Colonic mucosa (tissue), 4 donors: ENCODE measurements around the gene KCTD6. TPM values are rescaled to one million over a fixed set of nuclear protein-coding genes. Genes with fewer than 3 reads are reported as not detected.

ENCODE experiments used
- DNase-seq: peaks from one replicate; pipeline ENCODE4 v3.0.0-alpha.2; 2020
- H3K27ac ChIP-seq: fragments of 200-600 bp; one replicate; pipeline ENCODE4 v1.8.0; 2021
- H3K27me3 ChIP-seq: fragments of 200-600 bp; one replicate; pipeline ENCODE4 v1.8.0; 2021
- H3K36me3 ChIP-seq: fragments of 200-600 bp; one replicate; pipeline ENCODE4 v1.8.0; 2021
- H3K4me1 ChIP-seq: fragments of 200-600 bp; one replicate; pipeline ENCODE4 v1.8.0; 2021; ENCODE audit warnings: mild to moderate bottlenecking
- H3K4me3 ChIP-seq: fragments of 200-600 bp; one replicate; pipeline ENCODE4 v1.8.0; 2021
- H3K9ac ChIP-seq, 2 donors: one replicate each; pipeline ENCODE4 v1.7.0; 2013; ENCODE audit warnings: control low read depth in 2 of 2, low read depth in 2 of 2, low read length in 2 of 2
- H3K9me3 ChIP-seq: fragments of 200-600 bp; one replicate; pipeline ENCODE4 v1.8.0; 2021
- intact Hi-C: fragments of 100-400 bp; cut with DNase I; formaldehyde crosslinking; loops from one replicate; pipeline ENCODE4 v1.14.1; 2022
- total RNA-seq, 2 donors: library from RNA; stranded (reverse); fragmentation: NEBNext Ultra II Directional in 1 of 2; extraction: Animal tissue kit (Norgen Biotek cat#: 25700) in 1 of 2; gene quantifications; one replicate each; pipeline ENCODE4 v1.2.1, GENCODE V29; 2021
- TF ChIP-seq, protein P1 (sequence below): fragments of 200-600 bp; IDR thresholded peaks from one replicate; pipeline ENCODE4 v1.8.0; 2022; ENCODE audit warnings: antibody characterized with exemption, mild to moderate bottlenecking
- donor health status: healthy.
- donor health status: DM: no; HTN: no; CAD: no.
- donor health status: DM: no; HTN: no; CAD: no.

The KCTD6 gene
- total RNA-seq, 2 donors from 2014 or later, result 8.1 to 10.2 TPM

DNA sequence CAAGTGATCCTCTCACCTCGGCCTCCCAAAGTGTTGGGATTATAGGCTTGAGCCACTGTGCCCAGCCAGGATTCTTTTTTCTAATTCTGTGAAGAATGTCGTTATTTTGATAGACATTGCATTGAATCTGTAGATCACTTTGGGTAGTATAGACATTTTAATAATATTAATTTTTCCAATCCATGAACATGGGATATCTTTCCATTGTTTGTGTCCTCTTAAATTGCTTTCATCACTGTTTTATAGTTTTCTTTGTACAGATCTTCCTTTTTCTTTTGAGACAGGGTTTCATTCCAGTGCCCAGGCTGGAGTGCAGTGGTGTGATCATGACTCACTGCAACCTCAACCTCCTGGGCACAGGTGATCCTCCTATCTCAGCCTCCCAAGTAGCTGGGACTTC lies 11.6 kb upstream of the KCTD6 start:
- intact Hi-C loops, result no loop called here
- no peak overlapping the region for H3K9ac ChIP-seq
- no peaks in the 10 kb centered on the region for H3K36me3 ChIP-seq
- H3K27ac ChIP-seq, result no peak overlapping the region
- no peak for DNase-seq
- TF ChIP-seq, protein P1, sequence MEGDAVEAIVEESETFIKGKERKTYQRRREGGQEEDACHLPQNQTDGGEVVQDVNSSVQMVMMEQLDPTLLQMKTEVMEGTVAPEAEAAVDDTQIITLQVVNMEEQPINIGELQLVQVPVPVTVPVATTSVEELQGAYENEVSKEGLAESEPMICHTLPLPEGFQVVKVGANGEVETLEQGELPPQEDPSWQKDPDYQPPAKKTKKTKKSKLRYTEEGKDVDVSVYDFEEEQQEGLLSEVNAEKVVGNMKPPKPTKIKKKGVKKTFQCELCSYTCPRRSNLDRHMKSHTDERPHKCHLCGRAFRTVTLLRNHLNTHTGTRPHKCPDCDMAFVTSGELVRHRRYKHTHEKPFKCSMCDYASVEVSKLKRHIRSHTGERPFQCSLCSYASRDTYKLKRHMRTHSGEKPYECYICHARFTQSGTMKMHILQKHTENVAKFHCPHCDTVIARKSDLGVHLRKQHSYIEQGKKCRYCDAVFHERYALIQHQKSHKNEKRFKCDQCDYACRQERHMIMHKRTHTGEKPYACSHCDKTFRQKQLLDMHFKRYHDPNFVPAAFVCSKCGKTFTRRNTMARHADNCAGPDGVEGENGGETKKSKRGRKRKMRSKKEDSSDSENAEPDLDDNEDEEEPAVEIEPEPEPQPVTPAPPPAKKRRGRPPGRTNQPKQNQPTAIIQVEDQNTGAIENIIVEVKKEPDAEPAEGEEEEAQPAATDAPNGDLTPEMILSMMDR, result no peak
- no peak overlapping the region for H3K4me3 ChIP-seq
- no peaks in the 10 kb centered on the region for H3K27me3 ChIP-seq
- no peaks in the 10 kb centered on the region for H3K4me1 ChIP-seq
- H3K9me3 ChIP-seq, result no peaks in the 10 kb centered on the region

DNA sequence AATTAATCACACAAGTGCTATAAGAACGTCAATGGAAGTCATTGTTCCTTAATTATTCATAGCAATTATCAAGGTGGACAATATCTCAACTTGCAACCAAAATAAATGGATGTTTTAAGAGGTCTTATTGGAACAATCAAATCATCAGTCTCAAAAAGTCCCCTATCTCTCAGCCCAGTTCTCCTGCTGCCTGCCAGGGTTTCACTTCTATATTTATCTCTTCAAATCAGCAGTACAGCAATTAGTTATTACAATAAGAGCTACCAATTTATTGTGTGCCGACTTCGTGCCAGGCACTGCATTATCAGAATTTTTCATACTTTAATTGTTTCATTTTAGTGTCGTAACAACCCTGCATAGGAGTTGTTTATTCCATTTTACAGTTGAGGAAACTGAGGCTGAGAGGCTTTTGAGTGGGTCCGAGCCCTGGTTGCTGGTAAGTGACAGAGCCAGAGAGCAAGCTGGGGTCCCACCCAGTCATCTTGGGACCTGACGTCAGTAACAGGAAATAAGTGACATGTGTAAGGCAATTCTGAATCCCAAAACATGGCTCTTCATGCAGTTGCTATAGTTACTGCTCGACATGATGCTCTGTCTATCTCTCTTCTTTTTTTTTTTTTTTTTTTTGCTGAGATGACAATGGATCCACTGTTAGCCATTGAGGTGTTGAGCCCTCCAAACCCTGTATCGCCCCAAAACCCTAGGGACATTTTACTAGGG lies 8.8 kb upstream of the KCTD6 start:
- TF ChIP-seq, protein P1, result no peak
- Histone ChIP-seq H3K4me1 (no peaks in the 10 kb centered on the region), H3K9me3 (no peaks in the 10 kb centered on the region), H3K9ac (no peak overlapping the region), H3K27me3 (no peaks in the 10 kb centered on the region), H3K4me3 (no peak overlapping the region), H3K27ac (no peak overlapping the region), H3K36me3 (no peaks in the 10 kb centered on the region)
- intact Hi-C loops, result no loop called here
- no peak for DNase-seq

DNA sequence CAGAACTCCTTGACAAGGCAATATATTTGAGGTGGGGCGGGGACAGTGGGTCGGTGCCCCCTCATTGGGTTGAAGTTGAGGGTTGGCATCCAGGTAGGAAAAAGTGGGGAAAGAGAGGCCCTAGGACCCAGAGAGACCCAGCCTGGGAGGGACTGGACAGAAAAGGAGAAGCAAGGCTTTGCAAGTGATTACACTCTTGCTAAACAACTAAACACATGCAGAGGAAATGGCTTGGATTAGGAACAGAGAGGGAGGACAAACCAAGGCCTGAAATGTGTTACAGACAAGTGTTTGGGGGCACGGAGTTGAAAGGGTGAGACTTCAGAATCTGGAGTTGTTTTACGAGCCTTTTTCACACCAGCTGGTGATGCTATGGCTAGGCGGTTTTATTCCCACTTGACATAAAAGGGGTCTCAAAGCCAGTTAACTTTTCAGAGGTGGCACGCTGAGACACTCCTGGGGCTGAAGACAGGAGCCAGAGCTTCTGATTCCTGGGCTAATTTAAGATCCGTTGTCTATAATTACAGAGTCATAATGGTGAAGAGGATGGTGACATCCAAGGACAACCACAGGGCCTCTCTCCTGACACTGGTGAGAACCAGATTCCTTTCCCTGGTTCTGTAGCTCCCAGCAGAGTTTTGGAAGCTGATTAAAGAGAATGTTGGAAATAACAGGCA lies 7.7 kb upstream of the KCTD6 start:
- no peak overlapping the region for H3K4me3 ChIP-seq
- no peak overlapping the region for H3K27ac ChIP-seq
- TF ChIP-seq, protein P1, result no peak
- peak overlapping the region in 1 of 2 donors; percentile 18 for H3K9ac ChIP-seq
- no peaks in the 10 kb centered on the region for H3K36me3 ChIP-seq
- intact Hi-C loops, result no loop called here
- no peaks in the 10 kb centered on the region for H3K4me1 ChIP-seq
- H3K9me3 ChIP-seq, result no peaks in the 10 kb centered on the region
- DNase-seq, result no peak
- H3K27me3 ChIP-seq, result no peaks in the 10 kb centered on the region

DNA sequence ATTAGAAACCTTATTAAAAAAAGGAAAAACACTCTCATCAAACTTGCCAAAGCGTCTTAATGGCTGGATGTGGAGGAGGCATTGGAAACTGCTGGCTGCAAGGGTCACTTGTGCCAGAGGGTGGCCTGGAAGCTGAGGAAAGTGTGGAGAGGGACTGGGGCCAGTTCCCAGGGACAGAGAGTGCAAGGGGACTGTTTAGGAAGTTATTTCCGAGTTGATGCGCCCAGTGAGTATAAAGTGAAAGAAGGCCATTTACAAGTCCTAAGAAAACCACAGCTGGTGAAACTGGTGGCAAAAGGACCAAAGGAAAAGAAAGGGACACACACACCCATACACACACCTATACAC lies 7.2 kb upstream of the KCTD6 start:
- no peaks in the 10 kb centered on the region for H3K36me3 ChIP-seq
- intact Hi-C loops, result no loop called here
- DNase-seq, result no peak
- no peaks in the 10 kb centered on the region for H3K4me1 ChIP-seq
- H3K9me3 ChIP-seq, result no peaks in the 10 kb centered on the region
- H3K4me3 ChIP-seq, result no peak overlapping the region
- TF ChIP-seq, protein P1, result no peak
- H3K9ac ChIP-seq, result no peak overlapping the region
- no peaks in the 10 kb centered on the region for H3K27me3 ChIP-seq
- no peak overlapping the region for H3K27ac ChIP-seq

DNA sequence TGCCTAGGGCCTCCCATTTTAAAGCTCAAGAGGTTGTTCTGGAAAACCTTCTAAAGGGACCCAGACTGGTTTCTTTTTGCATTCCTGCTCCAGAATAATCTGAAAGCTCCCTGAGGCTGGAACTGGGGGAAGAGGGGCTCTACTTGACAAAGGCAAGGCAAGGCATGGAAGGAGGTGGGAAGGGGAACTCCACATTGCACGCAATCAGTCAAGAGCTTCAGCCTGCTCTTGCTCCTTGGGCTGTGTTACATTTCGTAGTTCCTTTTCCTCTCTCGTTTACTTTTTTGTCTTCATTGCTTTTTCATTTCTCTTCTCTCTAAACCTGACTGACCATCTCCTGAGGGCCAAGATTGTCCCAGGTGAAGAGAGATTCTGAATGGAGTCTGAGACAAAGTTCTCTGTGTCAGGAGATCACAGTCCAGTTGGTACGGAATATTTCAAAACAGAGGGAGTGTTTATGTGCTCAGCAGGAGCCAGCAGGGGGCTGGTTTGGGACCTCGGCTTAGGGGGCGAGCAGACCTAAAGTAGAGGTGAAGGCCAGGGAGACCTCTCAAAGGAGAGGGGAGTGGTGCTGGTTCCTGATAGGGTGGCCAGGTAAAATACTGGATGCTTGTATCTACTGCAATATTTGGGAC lies 6.0 kb upstream of the KCTD6 start:
- no peak for DNase-seq
- no peaks in the 10 kb centered on the region for H3K9me3 ChIP-seq
- H3K27ac ChIP-seq, result no peak overlapping the region
- H3K27me3 ChIP-seq, result no peaks in the 10 kb centered on the region
- TF ChIP-seq, protein P1, result no peak
- no peaks in the 10 kb centered on the region for H3K36me3 ChIP-seq
- H3K4me3 ChIP-seq, result no peak overlapping the region
- intact Hi-C loops, result no loop called here
- H3K9ac ChIP-seq, result no peak overlapping the region
- no peaks in the 10 kb centered on the region for H3K4me1 ChIP-seq
